ENCODE data around the gene BLM. TPM values are rescaled to one million over a fixed set of nuclear protein-coding genes. Genes with fewer than 3 reads are reported as not detected.

BLM gene
- total and polyA plus RNA-seq, 10 of the 15 experiments (the other 5 are each of a cell fraction or from before 2014, with no cell fraction given) = 23.0 to 68.4 (median 43.9) TPM

DNA sequence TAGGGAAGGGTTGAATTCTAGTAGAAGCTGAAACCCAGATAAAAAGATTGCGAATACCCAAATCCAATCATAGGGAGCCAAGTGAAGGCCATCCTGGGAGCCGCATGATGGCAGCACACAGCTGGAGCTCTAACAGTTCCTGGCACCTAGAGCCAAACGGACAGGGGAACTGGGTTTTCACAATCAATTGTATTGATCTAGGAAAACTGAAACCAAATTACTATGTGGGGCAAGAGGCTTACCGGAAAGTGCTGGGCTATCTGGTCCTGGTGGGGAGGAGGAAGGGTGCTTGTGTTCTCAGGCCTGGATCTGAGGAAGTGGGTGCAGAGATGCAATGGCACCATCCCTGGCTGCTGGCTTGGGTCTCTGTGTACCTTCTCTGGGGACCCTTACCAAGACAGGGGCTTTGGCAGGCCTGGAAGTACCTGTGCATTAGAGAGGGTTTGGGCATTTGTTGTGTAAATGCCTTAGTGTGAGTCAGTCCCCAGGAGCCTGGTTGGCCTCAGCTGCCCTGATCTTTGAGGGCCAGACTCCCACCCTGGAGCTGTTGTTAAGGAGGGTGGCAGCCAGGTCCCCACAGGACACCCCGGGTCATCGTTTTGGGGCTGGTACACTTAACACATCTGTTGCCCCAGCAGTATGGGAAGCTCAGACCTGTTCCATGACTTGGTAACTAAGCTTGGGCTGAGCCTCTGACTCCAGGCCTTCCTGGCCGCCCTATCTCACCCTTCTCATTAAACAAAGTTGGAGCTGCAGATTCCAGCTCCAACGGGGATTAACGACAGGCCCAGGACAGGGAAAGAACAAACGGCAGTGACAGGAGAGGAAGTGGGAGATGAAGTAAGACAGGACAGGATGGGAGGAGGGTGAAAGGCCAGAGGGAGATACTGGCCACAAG lies 142.3 kb downstream of the BLM start:
- no peak overlapping the region for H3K9ac ChIP-seq (ENCODE audit: control insufficient read depth, insufficient read depth, low read length)
- H3K36me3 ChIP-seq (ENCODE audit: control insufficient read depth in 2 of 2, insufficient read depth in 2 of 2, low read length in 1 of 2) = no peaks in the 10 kb centered on the region
- in situ Hi-C loops (cut with MboI) = no loop called here
- TF ChIP-seq CBX5 (IDR thresholded peaks at IDR 0.05; ENCODE audit: low read depth) = no peak
- TF ChIP-seq EZH2 (IDR thresholded peaks at IDR 0.05; ENCODE audit: borderline replicate concordance, control insufficient read depth, low read depth, low read length) = no peak
- TF ChIP-seq ASH2L (IDR thresholded peaks at IDR 0.05; ENCODE audit: borderline replicate concordance, low read depth) = no peak
- no peak for TF ChIP-seq TBL1XR1 (IDR thresholded peaks at IDR 0.05; ENCODE audit: low read depth, low read length)
- no peak overlapping the region for H3K4me2 ChIP-seq (ENCODE audit: control insufficient read depth, insufficient read depth)
- no peaks in the 10 kb centered on the region for H3K27me3 ChIP-seq (replicated peaks in 1 of 2; ENCODE audit: control insufficient read depth in 2 of 2, insufficient read depth in 2 of 2, low read length in 1 of 2)
- H3K4me1 ChIP-seq (ENCODE audit: control insufficient read depth, insufficient read depth, low read length) = peaks cover 26% of the 10 kb centered on the region
- ChIA-PET RAD21 (ENCODE audit: unreplicated experiment) (no interaction called here), SMC1A (ENCODE audit: uncharacterized antibody, unreplicated experiment) (no interaction called here), CTCF (interaction anchor here (0.7 kb wide), 1 partner anchor 27 kb away, joined by 3 read pairs; no protein-coding TSS in a partner anchor), POLR2A (interaction anchor here (0.6 to 0.8 kb wide), 3 partner anchors 158 to 1617 kb away, joined by 3 to 4 read pairs (median 3); no protein-coding TSS in a partner anchor)
- H3K79me2 ChIP-seq (ENCODE audit: control insufficient read depth, insufficient read depth, low read length) = no peaks in the 10 kb centered on the region
- no peak overlapping the region for H3K4me3 ChIP-seq
- FAIRE-seq (no peak), DNase-seq (ENCODE audit: low read depth, low spot score) (no peak), ATAC-seq (no peak)
- 84% methylated on average over 10 of the region's 10 CpGs for WGBS (ENCODE audit: insufficient coverage, insufficient replicate concordance, low lambda C conversion rate, missing lambda C conversion rate)
- no peaks in the 10 kb centered on the region for H3K9me3 ChIP-seq (replicated peaks; ENCODE audit: control insufficient read depth, insufficient read depth, low read length)
- no peaks in the 10 kb centered on the region for H4K20me1 ChIP-seq (ENCODE audit: control insufficient read depth, insufficient read depth)
- intact Hi-C loops (cut with micrococcal nuclease; ENCODE audit: unreplicated experiment) = loop anchor here (10.0 kb wide), 1 partner anchor 75 kb away; the partner anchor contains the start of genes HDDC3 and UNC45A
- no peak overlapping the region for H3K27ac ChIP-seq (ENCODE audit: control insufficient read depth, insufficient read depth)
- no peak overlapping the region for H2AFZ ChIP-seq (ENCODE audit: control insufficient read depth, low read depth, low read length)
- BruUV-seq (replicated peaks) = no TSS peak

- FAIRE-seq (no peak), DNase-seq (ENCODE audit: low read depth, low spot score) (no peak), ATAC-seq (no peak)
- H3K27ac ChIP-seq (ENCODE audit: control insufficient read depth, insufficient read depth) = no peak overlapping the region
- 95% methylated on average over 7 of the region's 7 CpGs for WGBS (ENCODE audit: insufficient coverage, insufficient replicate concordance, low lambda C conversion rate, missing lambda C conversion rate)
- POLR2A ChIA-PET = interaction anchor here (0.6 kb wide), 1 partner anchor 209 kb away, joined by 3 read pairs; no protein-coding TSS in a partner anchor
- no peaks in the 10 kb centered on the region for H3K27me3 ChIP-seq (replicated peaks in 1 of 2; ENCODE audit: control insufficient read depth in 2 of 2, insufficient read depth in 2 of 2, low read length in 1 of 2)
- in situ Hi-C loops (cut with MboI) (no loop called here), intact Hi-C loops (cut with micrococcal nuclease; ENCODE audit: unreplicated experiment) (no loop called here)
- CTCF ChIA-PET = no interaction called here
- H2AFZ ChIP-seq (ENCODE audit: control insufficient read depth, low read depth, low read length) = no peak overlapping the region
- TF ChIP-seq REST (IDR thresholded peaks at IDR 0.05; ENCODE audit: low read depth, low read length) (no peak), ZBED1 (IDR thresholded peaks at IDR 0.05; ENCODE audit: borderline replicate concordance) (no peak)
- H3K9me3 ChIP-seq (replicated peaks; ENCODE audit: control insufficient read depth, insufficient read depth, low read length) = no peaks in the 10 kb centered on the region
- H3K4me2 ChIP-seq (ENCODE audit: control insufficient read depth, insufficient read depth) = no peak overlapping the region
- BruUV-seq (replicated peaks) = no TSS peak
- no peak overlapping the region for H3K4me3 ChIP-seq
- no peaks in the 10 kb centered on the region for H4K20me1 ChIP-seq (ENCODE audit: control insufficient read depth, insufficient read depth)
- SMC1A ChIA-PET (ENCODE audit: uncharacterized antibody, unreplicated experiment) = no interaction called here
- no peaks in the 10 kb centered on the region for H3K36me3 ChIP-seq (ENCODE audit: control insufficient read depth in 2 of 2, insufficient read depth in 2 of 2, low read length in 1 of 2)
- RAD21 ChIA-PET (ENCODE audit: unreplicated experiment) = no interaction called here
- H3K4me1 ChIP-seq (ENCODE audit: control insufficient read depth, insufficient read depth, low read length) = peaks cover 17% of the 10 kb centered on the region
- no peak overlapping the region for H3K9ac ChIP-seq (ENCODE audit: control insufficient read depth, insufficient read depth, low read length)
- H3K79me2 ChIP-seq (ENCODE audit: control insufficient read depth, insufficient read depth, low read length) = no peaks in the 10 kb centered on the region
Measured at GRCh38 chr15:90860450-90860849, 143.3 kb downstream of the BLM start.

Data from GM12878 (cell line).